Activated CD4-positive, CD25-positive, alpha-beta regulatory T cell treated with anti-CD3 and anti-CD28 coated beads, Interleukin-2, amount 50 U/mL, for 24 hours (primary cell): ENCODE measurements around the gene ZNF792.
"Not testable (repeated sequence)": the region's sequence is repeated elsewhere in the genome, so short reads cannot be mapped to it uniquely, and the experiment has no call there.

Experiments used
- ATAC-seq, 2 donors: fragments of 150-1000 bp; cut with Tn5 transposase; one replicate each; pipeline ENCODE4 v1.10.0; 2021; ENCODE audit warnings: mild to moderate bottlenecking in 1 of 2, moderate library complexity in 1 of 2

ZNF792 gene

DNA sequence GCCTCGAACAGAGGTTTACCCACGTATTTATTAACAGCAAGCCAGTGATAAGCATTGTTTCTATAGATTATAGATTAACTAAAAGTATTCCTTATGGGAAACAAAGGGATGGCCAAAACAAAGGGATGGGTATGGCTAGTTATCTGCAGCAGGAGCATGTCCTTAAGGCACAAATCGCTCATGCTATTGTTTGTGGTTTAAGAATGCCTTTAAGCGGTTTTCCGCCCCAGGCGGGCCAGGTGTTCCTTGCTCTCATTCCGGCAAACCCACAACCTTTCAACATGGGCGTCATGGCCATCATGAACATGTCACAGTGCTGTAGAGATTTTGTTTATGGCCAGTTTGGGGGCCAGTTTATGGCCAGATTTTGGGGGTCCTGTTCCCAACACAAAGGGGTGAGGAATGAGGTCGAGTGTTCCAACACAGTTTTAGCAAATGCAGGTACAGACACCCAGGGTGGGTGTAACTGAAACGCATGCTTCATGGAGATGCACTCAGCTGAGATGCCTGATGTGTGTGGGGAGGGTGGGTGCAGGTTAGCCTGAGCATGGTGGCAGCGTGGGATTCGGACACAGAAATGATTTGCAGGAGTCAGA, 6.3 kb upstream of the ZNF792 start:
- ATAC-seq = not testable (repeated sequence)

DNA sequence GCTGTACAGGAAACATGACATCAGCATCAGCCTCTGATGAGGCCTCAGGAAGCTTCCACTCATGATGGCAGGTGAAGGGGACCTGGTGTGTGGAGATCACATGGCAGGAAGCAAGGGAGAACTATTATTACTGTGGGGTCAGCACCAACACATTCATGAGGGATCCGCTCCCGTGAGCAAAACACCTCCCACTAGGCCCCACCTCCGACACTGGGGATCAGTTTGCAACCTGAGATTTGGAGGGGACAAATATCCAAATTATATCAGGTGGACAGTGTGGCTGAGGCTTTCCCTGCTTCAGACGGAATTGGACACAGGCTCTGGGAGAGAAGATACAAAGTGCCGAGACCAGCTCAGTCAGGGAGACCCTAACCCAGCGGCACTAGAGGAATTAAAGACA, 5.7 kb upstream of the ZNF792 start:
- no peak for ATAC-seq

DNA sequence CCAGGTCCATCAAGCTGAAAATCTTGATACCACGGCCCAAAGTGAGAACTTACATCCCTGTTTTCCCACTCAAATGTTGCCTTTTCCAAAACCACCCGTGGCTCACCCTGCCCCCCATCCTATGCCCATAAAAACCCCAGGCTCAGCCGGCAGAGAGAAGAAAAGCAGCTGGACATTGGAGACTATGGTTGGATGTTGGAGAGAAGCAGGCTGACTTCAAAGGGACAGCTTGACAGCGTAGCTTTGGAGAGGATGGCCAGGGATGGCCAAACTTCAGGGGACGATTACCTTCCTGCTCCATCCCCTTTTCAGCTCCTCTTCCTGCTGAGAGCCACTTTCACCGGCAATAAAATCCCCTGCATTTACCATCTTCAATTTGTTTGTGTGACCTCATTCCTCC, 3.5 kb upstream of the ZNF792 start:
- ATAC-seq = no peak

DNA sequence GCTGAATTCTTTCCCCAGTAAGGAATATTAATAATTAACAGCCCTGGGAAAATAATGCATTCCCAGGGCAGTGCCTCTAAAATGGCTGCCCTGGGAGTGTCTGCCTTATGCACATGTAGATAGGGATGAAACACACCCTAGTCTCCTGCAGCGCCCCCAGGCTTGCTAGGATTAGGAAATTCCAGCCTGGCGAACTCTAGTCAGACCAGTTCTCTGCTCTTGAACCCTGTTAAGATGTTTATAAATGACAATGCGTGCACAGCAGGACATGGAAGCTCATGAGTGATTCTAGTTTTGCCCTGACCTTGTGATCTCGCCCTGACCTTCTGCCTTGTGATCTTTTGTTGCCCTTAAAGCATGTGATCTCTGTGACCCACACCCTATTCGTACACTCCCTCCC, 1.5 kb upstream of the ZNF792 start:
- ATAC-seq = not testable (repeated sequence)

DNA sequence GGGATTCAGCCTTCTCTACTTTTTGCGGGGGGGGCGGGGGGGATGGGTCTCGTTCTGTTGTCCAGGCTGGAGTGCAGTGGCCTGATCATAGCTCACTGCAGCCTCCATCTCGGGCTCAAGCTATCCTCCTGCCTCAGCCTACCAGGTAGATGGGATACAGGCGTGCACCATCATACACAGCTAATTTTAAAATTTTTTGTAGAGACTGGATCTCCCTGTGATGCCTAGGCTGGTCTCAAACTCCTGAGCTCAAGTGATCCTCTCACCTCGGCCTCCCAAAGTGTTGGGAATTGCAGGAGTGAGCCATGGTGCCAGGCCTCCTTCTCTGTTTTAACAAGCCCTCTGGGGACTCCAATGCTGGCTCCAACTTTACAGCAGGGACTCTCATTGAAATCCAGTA, 569 bp upstream of the ZNF792 start:
- no peak for ATAC-seq

DNA sequence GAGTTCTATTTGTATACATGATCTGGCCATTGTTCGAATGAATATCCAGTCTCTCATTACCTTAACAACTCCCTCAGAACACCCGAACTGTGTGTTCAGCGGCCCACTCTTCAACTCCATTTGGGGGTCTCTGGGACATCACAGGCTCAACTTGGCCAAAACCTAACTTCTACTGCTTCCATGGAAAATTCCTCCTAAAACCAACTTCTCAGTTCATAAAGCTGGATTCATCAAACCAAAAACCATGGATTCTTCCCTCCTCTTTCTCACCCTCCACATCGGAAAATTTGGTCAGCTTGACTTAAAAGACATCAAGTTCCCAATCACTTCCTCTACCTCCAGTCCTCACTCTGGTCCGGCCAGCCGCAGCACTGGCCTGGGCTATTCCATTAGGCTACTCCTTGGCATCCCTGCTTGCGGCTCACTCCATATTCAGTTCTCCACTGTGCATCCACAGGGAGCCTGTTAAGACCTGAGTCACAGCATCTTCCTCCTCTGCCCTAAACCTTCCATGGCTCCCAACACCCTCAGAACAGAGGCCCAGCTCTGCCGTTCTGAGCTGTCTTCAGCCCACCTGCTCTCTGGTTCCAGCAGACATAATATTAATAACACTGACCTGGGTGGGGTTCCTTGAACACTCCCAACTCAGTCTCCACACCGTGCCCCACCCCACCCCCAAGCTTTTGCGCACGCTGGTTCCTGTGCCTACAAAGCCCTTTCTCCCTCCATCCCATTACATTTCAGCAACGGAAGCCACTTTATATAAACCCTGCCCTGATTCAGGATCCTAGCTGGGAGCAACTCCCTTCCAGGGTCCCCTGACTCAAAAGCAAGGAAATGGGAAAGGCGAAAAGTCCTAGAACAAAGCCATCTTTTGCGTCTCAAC, 1.1 kb downstream of the ZNF792 start:
- ATAC-seq = no peak

DNA sequence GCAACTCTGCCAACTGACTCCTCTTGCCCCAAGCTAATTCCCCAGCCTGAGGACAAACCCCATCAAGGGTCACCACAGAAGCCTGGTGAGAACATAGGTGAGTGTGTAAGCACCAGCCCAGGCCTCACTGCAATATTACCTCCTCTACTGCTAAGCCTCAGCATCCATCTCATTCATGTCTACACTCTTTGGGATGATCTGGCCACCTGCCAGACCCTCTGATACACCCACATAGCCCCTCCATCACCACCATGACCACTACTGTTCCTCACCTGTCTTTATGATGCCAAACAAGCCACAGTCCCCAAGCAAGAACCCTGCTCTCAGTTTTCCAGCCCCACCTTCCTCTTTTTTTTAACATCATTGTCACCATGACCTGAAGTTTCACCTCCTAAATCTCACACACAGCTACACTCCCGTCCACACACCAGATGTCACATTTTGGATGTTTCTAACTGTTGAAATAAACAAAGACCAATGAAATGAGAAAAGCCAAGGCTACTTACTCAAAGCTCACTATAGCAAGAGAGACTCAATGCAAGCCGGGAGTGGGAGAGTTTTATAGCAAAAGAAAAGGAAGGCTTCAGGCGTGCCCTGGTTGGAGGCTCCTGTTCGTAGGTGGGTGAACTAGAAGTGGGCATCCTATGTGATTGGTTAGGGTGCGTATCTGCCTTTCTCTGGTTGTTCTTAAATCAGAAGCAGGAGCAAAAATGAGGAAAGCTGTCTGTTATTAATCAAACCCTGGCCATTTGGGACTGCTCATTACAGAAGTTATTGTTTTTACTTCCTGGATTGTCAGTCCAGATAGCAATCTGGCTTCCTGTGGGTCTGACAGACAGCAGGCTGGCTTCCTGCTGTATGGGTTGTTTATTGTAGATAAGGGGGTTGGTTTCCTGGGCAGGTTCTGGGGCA, 2.0 kb downstream of the ZNF792 start:
- ATAC-seq = no peak

DNA sequence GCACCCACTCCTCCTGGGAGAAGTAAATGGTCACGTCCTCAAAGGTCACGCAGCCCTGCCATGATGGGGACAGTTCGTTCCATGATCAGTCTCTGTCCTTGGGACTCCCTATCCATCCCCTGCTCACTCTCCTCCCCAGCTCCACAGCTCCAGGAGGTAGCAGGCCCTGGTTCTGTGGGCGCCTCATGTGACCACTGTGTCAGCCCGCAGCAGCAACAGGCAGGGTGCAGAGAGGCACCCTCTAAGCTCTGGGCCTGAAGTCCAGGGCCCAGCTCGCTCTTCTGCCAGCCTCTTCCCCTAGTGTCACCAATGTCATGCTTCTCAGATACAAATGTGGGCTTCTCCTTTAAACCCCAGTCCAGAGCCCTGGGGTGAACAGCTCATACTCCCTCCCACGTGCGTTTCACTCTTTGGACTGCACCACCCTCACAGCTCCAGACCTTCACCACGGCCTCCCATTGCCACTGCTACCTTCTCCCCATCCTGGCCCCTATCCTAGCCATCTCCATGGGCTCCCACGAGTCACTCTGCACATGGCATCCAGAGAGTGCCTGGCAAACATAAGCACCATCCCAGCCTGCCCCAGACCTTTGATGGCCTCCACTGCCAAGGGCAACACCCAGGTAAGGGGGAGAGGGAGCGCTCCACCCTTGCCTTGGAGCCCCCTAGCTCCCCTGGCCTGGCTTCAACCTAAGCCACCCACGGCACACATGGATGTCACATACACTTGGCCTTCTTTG, 2.9 kb downstream of the ZNF792 start:
- no peak for ATAC-seq

DNA sequence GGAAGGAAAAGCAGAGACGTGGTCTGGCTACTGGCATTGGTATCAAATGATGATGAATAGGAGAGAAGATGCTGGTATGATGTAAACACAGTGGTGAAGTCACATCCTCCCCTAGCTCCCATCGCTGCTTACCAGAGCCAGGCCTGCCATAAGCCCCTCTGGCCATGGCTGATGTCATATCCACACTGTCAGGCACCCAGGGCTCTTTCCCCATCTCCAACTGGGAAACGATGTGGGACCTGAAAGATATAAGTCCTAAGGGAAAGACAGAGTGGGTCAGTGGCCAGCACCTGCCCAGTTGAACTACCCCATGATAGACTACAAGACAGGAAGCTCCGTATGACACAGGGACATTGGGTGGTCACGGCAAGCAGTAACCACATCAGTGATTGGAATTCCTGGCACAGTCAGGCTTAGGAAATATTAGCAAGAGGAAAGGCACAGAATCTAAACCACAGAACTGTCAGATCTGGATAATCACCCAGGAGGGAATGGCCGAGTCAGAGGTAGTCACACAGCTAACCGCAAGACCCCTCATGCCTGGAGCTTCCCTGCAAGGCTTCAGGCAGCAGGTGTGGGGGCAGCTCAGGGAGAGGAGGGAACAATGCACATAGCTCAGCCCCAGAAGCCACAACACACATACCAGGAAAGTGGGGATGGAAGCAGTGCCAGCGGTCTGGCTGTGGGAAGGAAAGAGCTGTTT, 3.8 kb downstream of the ZNF792 start:
- no peak for ATAC-seq

DNA sequence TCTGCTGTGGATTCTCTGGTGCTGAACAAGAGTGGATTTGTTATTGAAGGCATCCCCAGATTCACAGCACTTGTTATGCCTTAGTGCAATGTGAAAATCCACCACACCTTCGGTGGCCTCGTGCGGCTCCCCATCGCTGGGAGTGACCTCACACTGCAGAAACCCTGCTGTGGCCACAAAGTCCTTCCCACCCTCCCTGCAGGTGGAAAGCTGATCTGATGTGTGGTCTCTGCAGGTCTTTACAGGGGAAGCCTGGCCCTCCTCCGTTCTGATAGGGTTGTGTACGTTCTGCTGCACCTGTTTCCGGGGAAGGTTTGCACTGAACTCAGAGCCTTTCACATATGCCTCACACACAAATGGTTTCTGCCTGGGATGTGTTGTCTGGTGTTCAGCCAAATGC, 5.0 kb downstream of the ZNF792 start:
- ATAC-seq = no peak

DNA sequence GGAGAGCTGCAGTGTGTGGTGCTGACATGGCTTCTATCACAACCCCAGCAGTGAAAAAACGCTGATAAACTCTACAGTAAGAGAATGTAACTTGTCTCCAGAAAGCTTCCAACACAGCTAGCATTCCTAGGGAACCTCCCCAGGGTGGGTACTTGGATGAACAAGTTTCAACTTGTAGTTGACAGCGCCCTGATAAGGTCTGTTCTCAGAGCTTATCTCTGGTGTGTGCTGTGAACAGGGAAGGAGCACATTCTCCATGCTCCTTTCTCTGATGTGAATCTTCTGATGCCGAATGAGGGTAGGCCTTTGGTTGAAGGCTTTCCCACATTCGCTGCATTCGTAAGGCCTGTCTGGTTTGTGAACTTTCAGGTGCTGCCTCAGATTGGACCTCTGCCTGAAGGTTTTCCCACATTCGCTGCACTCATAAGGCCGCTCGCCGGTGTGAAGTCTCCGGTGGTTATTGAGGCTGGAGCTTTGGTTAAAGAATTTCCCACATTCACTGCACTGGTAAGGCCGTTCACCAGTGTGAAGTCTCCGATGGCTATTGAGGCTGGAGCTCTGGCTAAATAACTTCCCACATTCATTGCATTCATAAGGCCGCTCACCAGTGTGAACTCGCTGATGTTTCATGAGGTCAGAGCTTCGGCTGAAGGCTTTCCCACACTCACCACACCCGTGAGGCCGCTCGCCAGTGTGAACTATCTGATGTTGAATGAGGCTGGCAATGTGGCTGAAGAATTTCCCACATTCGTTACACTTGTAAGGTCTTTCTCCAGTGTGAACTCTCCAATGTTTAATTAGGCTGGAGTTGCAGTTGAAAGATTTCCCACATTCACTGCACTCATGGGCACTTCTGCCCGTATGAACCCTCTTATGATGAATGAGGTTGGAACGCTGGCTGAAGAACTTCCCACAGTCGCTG, 5.9 kb downstream of the ZNF792 start:
- no peak for ATAC-seq

DNA sequence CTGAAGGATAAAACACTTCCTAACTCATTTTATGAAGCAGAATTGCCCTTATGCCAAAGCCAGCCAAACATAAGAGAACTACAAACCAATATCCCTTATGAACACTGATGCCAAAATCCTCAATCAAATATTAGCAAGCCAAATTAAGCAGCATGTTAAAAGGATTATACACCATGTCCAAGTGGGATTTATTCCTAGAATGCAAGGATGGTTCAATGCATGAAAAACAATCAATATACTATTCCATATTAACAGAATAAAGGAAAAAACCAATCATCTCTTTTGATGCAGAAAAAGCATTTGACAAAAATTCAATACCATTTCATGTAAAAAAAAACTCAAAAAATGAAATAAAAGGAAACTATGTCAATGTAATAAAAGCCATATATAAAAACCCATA, 10.9 kb downstream of the ZNF792 start:
- ATAC-seq = no peak

DNA sequence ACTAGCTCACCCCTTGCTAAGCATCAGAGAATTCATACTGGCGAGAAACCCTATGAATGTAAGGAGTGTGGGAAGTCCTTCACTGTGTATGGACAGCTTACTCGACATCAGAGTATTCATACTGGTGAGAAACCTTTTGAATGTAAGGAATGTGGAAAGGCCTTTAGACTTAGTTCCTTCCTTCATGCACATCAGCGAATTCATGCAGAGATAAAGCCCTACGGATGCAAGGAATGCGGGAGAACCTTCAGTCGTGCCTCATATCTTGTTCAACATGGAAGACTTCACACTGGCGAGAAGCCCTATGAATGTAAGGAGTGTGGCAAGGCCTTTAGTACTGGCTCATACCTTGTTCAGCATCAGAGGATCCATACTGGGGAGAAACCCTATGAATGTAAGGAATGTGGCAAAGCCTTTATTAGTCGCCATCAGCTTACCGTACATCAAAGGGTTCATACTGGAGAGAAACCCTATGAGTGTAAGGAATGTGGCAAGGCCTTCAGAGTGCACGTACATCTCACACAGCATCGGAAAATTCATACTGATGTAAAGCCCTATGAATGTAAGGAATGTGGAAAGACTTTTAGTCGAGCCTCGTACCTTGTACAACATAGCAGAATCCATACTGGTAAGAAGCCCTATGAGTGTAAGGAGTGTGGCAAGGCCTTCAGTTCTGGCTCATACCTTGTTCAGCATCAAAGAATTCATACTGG, 20.0 kb downstream of the ZNF792 start:
- no peak for ATAC-seq

DNA sequence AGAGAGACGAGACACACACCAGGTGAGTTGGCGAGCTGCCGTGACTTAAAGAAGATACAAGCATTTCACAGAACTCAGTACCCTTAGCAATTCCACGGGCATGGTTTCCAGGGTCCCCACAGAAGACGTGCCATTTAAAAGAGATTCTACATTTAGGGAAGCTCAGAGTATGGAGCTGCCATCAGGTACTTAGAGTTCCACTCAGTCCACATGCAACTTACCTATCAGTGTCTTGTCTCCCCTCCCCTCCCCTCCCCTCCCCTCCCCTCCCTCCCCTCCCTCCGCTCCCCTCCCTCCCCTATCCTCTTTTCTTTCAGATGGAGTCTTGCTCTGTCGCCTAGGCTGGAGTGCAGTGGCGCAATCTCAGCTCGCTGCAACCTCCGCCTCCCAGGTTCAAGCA, 25.1 kb downstream of the ZNF792 start:
- ATAC-seq = no peak

DNA sequence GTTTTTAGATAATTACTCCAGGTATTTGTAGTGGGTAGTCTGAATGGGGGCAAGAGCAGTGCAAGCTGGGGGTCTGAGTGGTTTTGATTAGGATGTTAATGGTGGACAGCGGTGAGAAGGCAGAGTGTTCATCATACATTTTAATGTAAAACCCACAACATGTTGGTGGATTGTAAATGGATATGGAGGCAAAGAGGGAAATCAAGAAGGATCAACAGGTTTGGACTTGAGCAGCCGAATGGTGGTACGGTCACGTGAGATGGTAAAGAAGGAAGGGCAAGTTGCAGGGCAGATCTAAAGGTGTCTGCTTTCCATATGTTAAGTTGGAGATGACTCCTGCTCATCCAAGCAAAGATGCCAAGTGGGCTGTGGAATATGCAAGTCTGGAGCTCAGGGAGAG, 27.8 kb downstream of the ZNF792 start:
- no peak for ATAC-seq

DNA sequence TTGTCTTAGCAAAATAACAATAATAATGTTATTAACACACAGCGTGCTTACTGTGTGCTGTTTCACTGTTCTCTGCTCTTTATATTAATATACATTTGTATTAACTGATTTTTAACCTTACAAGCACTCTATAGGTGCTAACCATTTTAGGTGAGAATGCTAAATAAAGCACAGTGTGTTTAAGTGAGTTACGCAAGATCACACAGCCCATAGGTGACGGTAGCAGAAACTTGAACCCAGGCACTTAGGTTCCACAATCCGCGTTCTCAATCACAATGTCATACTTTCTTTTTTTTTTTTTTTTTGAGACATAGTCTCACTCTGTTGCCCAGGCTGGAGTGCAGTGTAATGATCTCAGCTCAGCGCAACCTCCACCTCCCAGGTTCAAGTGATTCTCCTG, 31.5 kb downstream of the ZNF792 start:
- no peak for ATAC-seq

DNA sequence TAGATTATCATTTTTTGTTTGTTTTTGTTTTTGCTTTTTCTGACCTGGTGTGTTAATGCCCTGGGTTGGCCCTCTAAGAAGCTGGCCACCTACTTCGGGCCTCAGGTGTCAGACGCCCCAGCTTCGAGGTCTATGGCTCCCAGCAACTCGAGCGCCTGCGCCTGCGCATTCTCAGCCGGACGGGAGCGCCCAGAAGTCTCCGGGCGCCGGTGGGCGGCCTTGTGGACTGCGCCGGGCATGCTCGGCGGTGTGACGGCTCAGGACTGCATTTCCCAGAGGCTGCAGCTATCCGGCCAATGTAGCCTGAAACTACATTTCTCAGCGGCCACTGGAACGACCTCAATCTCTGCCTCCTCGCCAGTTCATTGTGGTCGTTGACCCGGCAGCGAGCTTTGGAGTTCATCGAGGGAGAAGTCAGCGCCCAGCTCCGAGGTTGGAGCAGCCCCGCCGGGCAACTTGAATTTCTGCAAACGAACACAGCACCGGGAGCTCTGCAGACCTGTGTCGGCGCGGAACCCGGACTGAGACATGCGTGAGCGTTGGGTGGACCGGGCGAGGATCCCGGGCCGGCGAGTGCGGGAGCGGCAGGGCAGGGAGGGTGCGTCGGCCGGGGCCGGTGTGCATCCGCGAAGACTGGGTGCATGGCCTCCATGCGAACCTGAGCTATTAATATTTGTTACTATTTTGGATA, 37.2 kb downstream of the ZNF792 start, which contains the start of gene ZNF30:
TSS of gene ZNF30 (plus strand) at position 219 of the 691 bp plus-strand sequence. CDS start 3,045 bp downstream, outside the sequence.
- ATAC-seq = peak; percentile 99

DNA sequence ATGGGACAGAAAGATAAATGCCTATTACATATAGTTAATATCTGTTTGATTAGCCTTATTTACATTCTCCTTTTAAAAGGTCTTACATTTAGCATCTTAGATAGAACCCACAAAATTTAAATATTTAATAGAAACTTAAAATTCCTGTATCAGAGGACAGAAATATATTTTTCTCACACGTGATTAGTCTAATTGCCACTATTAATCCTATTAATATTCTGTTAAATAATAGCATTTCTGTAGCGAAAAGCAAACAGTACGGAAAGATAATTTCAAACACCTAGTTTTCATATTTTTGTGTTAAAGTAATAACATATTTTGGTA, 37.7 kb downstream of the ZNF792 start:
- no peak for ATAC-seq

DNA sequence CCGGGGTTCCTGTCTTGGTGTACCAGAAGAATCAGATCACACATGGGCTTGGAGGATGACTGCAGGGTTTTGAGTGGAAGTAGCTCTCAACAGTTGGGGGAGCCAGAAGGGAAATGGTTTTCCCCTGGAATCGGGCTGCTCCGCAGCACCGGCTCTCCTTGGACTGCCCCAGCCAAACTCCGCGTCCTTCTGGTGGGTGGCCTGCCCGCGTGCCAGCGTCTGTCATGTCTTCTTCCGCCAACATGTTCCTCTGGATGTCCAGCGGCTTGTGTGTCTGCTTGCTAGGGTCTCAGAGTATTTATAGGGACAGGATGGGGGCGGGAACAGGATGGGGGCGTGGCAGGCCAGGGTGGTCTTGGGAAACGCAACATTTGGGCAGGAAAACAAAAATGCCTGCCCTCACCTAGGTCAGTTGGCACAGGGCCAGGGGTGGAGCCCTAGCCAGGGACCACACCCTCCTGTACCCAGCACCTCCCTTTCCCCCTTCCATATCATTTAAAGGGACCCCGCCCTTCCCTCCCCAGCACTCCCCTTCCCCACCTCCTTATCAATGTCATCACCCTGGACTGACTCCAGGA, 38.7 kb downstream of the ZNF792 start:
- ATAC-seq = no peak
